GM12878 (cell line): Measurements from ENCODE around the gene OGA. TPM values are rescaled to one million over a fixed set of nuclear protein-coding genes. Genes with fewer than 3 reads are reported as not detected.
A peak's percentile ranks its signal among the peaks of the same experiment; 100 is the strongest.

Source experiments
- ATAC-seq: fragments of 200-7000 bp; cut with Tn5 transposase; 3 replicates; pipeline ENCODE4 v1.9.1; 2020; ENCODE audit warnings: mild to moderate bottlenecking, moderate library complexity
- BruUV-seq: library from RNA; stranded (reverse); fragments of 400-500 nt; replicated peaks from 2 replicates; lab custom pipeline; 2021; lab: Mats Ljungman, UMichigan
- CTCF ChIA-PET: fragments of 300-600 bp; sonication (Branson Sonifier 250); formaldehyde crosslinking; extraction: SDS; loops from one replicate; lab custom pipeline; 2021; ENCODE audit warnings: inconsistent platforms; lab: Yijun Ruan, JAX
- POLR2A ChIA-PET: fragments of 350-600 bp; formaldehyde crosslinking; extraction: SDS; loops from one replicate; lab custom pipeline; 2021; ENCODE audit warnings: inconsistent platforms; lab: Charles Lee
- RAD21 ChIA-PET: fragments of 300-600 bp; sonication (Branson Sonifier 250); formaldehyde crosslinking; loops from one replicate; lab custom pipeline; 2023; ENCODE audit warnings: antibody characterized with exemption; ENCODE audit not compliant: unreplicated experiment; lab: Charles Lee
- SMC1A ChIA-PET: fragments of 300-600 bp; sonication (Branson Sonifier 250); formaldehyde crosslinking; loops from one replicate; lab custom pipeline; 2023; ENCODE audit not compliant: unreplicated experiment, uncharacterized antibody; lab: Charles Lee
- DNase-seq: peaks from one replicate; pipeline ENCODE4 v3.0.0-alpha.2; 2011; ENCODE audit warnings: low read depth, low spot score
- FAIRE-seq: peaks from 3 replicates; lab custom pipeline; 2011; peaks lifted over from hg19 to GRCh38; lab: Jason Lieb, UNC
- H2AFZ ChIP-seq: 2 replicates; pipeline ENCODE4 v1.6.0; 2011; ENCODE audit warnings: low read depth, low read length, control low read depth; ENCODE audit not compliant: control insufficient read depth
- H3K27ac ChIP-seq: 2 replicates; pipeline ENCODE4 v1.5.1; 2011; ENCODE audit warnings: control low read depth; ENCODE audit not compliant: control insufficient read depth, insufficient read depth
- H3K27me3 ChIP-seq, 2 experiments: replicated peaks in 1 of 2; 2 replicates each; pipeline versions ENCODE4 v1.6.0 to v1.6.1; 2011; ENCODE audit warnings: low read length in 1 of 2; ENCODE audit not compliant: control insufficient read depth in 2 of 2, insufficient read depth in 2 of 2
- H3K36me3 ChIP-seq, 2 experiments: 2 replicates each; pipeline ENCODE4 v1.5.1; 2011; ENCODE audit warnings: low read length in 1 of 2; ENCODE audit not compliant: control insufficient read depth in 2 of 2, insufficient read depth in 2 of 2
- H3K4me1 ChIP-seq: 2 replicates; pipeline ENCODE4 v1.6.1; 2011; ENCODE audit warnings: mild to moderate bottlenecking, low read length, moderate library complexity, mixed read lengths; ENCODE audit not compliant: control insufficient read depth, insufficient read depth
- H3K4me2 ChIP-seq: 2 replicates; pipeline ENCODE4 v1.6.0; 2011; ENCODE audit warnings: control low read depth; ENCODE audit not compliant: control insufficient read depth, insufficient read depth
- H3K4me3 ChIP-seq: fragments of 200-600 bp; sonication (generic); 2 replicates; pipeline ENCODE4 v1.5.1; 2016
- H3K79me2 ChIP-seq: 2 replicates; pipeline ENCODE4 v1.6.0; 2011; ENCODE audit warnings: low read length; ENCODE audit not compliant: control insufficient read depth, insufficient read depth
- H3K9ac ChIP-seq: 2 replicates; pipeline ENCODE4 v1.8.0; 2011; ENCODE audit warnings: low read length, control low read depth, mixed read lengths; ENCODE audit not compliant: control insufficient read depth, insufficient read depth
- H3K9me3 ChIP-seq: replicated peaks from 3 replicates; pipeline ENCODE4 v1.5.1; 2011; ENCODE audit warnings: mild to moderate bottlenecking, low read length; ENCODE audit not compliant: control insufficient read depth, insufficient read depth
- H4K20me1 ChIP-seq: 2 replicates; pipeline ENCODE4 v1.6.0; 2011; ENCODE audit not compliant: control insufficient read depth, insufficient read depth
- BACH1 ChIP-seq: fragments of 450-650 bp; IDR thresholded peaks from 2 replicates; pipeline ENCODE4 v1.6.1; 2017; ENCODE audit warnings: mild to moderate bottlenecking, borderline replicate concordance
- DPF2 ChIP-seq: fragments of 450-650 bp; IDR thresholded peaks from 2 replicates; pipeline ENCODE4 v1.6.1; 2017; ENCODE audit warnings: mild to moderate bottlenecking
- IRF3 ChIP-seq: fragments of 450-650 bp; IDR thresholded peaks from 2 replicates; pipeline ENCODE4 v1.6.1; 2014; ENCODE audit warnings: mild to moderate bottlenecking
- JUNB ChIP-seq: IDR thresholded peaks from 2 replicates; pipeline ENCODE4 v1.6.1; 2016; ENCODE audit warnings: antibody characterized with exemption, mild to moderate bottlenecking
- MEF2A ChIP-seq: IDR thresholded peaks from 2 replicates; pipeline ENCODE4 v1.6.1; 2011; ENCODE audit warnings: low read depth, mild to moderate bottlenecking, low read length, moderate library complexity; ENCODE audit not compliant: insufficient read depth
- SREBF2 ChIP-seq: IDR thresholded peaks from 2 replicates; pipeline ENCODE4 v1.6.1; 2012; ENCODE audit warnings: mild to moderate bottlenecking, low read length
- USF1 ChIP-seq: IDR thresholded peaks from 2 replicates; pipeline ENCODE4 v1.6.1; 2011; ENCODE audit warnings: borderline replicate concordance, low read depth, mild to moderate bottlenecking, moderate library complexity, mixed read lengths, low read length; ENCODE audit not compliant: insufficient read depth; ENCODE audit errors: extremely low read length
- YY1 ChIP-seq: IDR thresholded peaks from 2 replicates; pipeline ENCODE4 v1.6.1; 2011; ENCODE audit warnings: low read depth, mild to moderate bottlenecking, low read length
- ZNF622 ChIP-seq: fragments of 450-650 bp; IDR thresholded peaks from 2 replicates; pipeline ENCODE4 v1.6.1; 2017; ENCODE audit warnings: mild to moderate bottlenecking, inconsistent platforms
- WGBS: methylation state at CpG from one replicate; pipeline ENCODE4 v1.1.6; 2016; ENCODE audit warnings: low lambda C conversion rate; ENCODE audit not compliant: insufficient replicate concordance, insufficient coverage; ENCODE audit errors: missing lambda C conversion rate; 5-methylcytosine and 5-hydroxymethylcytosine counted together
- in situ Hi-C: fragments of 300-500 bp; cut with MboI; formaldehyde crosslinking; loops from 9 replicates; pipeline ENCODE4 v1.14.3; 2018; ENCODE audit warnings: mixed read lengths
- intact Hi-C: fragments of 100-400 bp; cut with micrococcal nuclease; formaldehyde crosslinking; loops from one replicate; pipeline ENCODE4 v1.14.2; 2022; ENCODE audit not compliant: unreplicated experiment
- polyA plus RNA-seq, 11 experiments: library from polyadenylated mRNA; depleted of rRNA in 4 of 11; unstranded in 6 of 11; stranded (reverse) in 5 of 11; fragments of >200 nt; fragmentation: Nextera tagmentation in 4 of 11; fragmentation: Illumina TruSeq in 1 of 11; extraction: Ambion mirVana in 4 of 11; extraction: Trizol in 1 of 11; gene quantifications; 1 replicate in 1 of 11; 2 replicates in 10 of 11; pipeline versions ENCODE4 v1.2.1 to v1.2.3, GENCODE V29; 2011 to 2016; ENCODE audit warnings: inconsistent platforms in 2 of 11, missing spikeins in 2 of 11, low read depth in 1 of 11
- total RNA-seq, 4 experiments: library from RNA; depleted of rRNA in 3 of 4; stranded (reverse); fragments of >200 nt in 3 of 4; fragmentation: Illumina TruSeq in 1 of 4; extraction: Trizol in 1 of 4; gene quantifications; 2 replicates each; pipeline versions ENCODE4 v1.2.1 to v1.2.3, GENCODE V29; 2013 to 2021
- TF ChIP-seq, protein P1 (sequence below): IDR thresholded peaks from 2 replicates; pipeline ENCODE4 v1.6.1; 2012; ENCODE audit warnings: low read depth, low read length, improper control_type of control experiment
- TF ChIP-seq, protein P2 (sequence below): fragments of 150-350 bp; IDR thresholded peaks from 2 replicates; pipeline ENCODE4 v1.6.1; 2014; ENCODE audit warnings: mild to moderate bottlenecking, low read depth, low read length
- TF ChIP-seq, protein P3 (sequence below): fragments of 450-650 bp; IDR thresholded peaks from 2 replicates; pipeline ENCODE4 v1.6.1; 2016; ENCODE audit warnings: mild to moderate bottlenecking, moderate library complexity, borderline replicate concordance

The OGA gene
- total and polyA plus RNA-seq, 10 of the 15 experiments (the other 5 are each of a cell fraction or from before 2014, with no cell fraction given), result 23.0 to 145 (median 85.2) TPM

GRCh38 chr10:101782811-101783735 lies 35.2 kb downstream of the OGA start, which contains the start of gene NPM3:
Gene NPM3, minus strand, starts transcription at chr10:101783446. Its CDS starts 56 bp downstream, at chr10:101783390.
- H2AFZ ChIP-seq, result peak within 1 kb of the TSS; percentile 74
- ChIA-PET POLR2A (interaction anchor here (0.6 to 3.1 kb wide), 6 partner anchors 14 to 180 kb away, joined by 3 to 17 read pairs (median 3); partner anchors contain the start of gene OGA), RAD21 (interaction anchor here (0.7 to 7.9 kb wide), 8 partner anchors 13 to 225 kb away, joined by 3 to 172 read pairs (median 4); no protein-coding TSS in a partner anchor), CTCF (interaction anchor here (0.8 to 9.8 kb wide), 24 partner anchors 9 to 331 kb away, joined by 3 to 334 read pairs (median 4); partner anchors contain the start of genes DPCD, FBXW4 and POLL), SMC1A (interaction anchor here (0.7 to 7.9 kb wide), 14 partner anchors 12 to 316 kb away, joined by 3 to 139 read pairs (median 3); partner anchors contain the start of gene OGA)
- H3K36me3 ChIP-seq, result peaks cover 4 to 12% of the 10 kb centered on the region in 2 experiments; a peak in 3 of 4 replicates
- H4K20me1 ChIP-seq, result no peaks in the 10 kb centered on the region
- peak; percentile 76 for ATAC-seq
- H3K9ac ChIP-seq, result peak within 1 kb of the TSS; percentile 74
- intact Hi-C loops, result loop anchor here (5.0 to 10.0 kb wide), 2 partner anchors 91 to 428 kb away; partner anchors contain the start of gene BTRC
- H3K27me3 ChIP-seq, result no peaks in the 10 kb centered on the region
- FAIRE-seq, result no peak
- 6% methylated on average over 57 of the region's 57 CpGs for WGBS
- H3K4me2 ChIP-seq, result peak within 1 kb of the TSS; percentile 97
- no TSS peak for BruUV-seq
- peak within 1 kb of the TSS; percentile 85 for H3K4me3 ChIP-seq
- H3K27ac ChIP-seq, result peak within 1 kb of the TSS; percentile 71
- H3K4me1 ChIP-seq, result peaks cover 41% of the 10 kb centered on the region
- H3K79me2 ChIP-seq, result peaks cover 11% of the 10 kb centered on the region
- in situ Hi-C loops, result loop anchor here (5.0 kb wide), 2 partner anchors 176 to 571 kb away; no protein-coding TSS in a partner anchor
- no peaks in the 10 kb centered on the region for H3K9me3 ChIP-seq
- DNase-seq, result no peak
- TF ChIP-seq IRF3, result no peak
- TF ChIP-seq, protein P1, sequence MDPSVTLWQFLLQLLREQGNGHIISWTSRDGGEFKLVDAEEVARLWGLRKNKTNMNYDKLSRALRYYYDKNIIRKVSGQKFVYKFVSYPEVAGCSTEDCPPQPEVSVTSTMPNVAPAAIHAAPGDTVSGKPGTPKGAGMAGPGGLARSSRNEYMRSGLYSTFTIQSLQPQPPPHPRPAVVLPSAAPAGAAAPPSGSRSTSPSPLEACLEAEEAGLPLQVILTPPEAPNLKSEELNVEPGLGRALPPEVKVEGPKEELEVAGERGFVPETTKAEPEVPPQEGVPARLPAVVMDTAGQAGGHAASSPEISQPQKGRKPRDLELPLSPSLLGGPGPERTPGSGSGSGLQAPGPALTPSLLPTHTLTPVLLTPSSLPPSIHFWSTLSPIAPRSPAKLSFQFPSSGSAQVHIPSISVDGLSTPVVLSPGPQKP, result peak; percentile 81; the same call in 1 of the 2 replicates
- TF ChIP-seq YY1, result peak; percentile 98
- TF ChIP-seq BACH1, result 0 out of 2 replicates have a peak, but pooled peaks have one; percentile 41
- no peak for TF ChIP-seq JUNB
- no peak for TF ChIP-seq MEF2A
- no peak for TF ChIP-seq ZNF622
- TF ChIP-seq, protein P2, sequence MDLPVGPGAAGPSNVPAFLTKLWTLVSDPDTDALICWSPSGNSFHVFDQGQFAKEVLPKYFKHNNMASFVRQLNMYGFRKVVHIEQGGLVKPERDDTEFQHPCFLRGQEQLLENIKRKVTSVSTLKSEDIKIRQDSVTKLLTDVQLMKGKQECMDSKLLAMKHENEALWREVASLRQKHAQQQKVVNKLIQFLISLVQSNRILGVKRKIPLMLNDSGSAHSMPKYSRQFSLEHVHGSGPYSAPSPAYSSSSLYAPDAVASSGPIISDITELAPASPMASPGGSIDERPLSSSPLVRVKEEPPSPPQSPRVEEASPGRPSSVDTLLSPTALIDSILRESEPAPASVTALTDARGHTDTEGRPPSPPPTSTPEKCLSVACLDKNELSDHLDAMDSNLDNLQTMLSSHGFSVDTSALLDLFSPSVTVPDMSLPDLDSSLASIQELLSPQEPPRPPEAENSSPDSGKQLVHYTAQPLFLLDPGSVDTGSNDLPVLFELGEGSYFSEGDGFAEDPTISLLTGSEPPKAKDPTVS, result no peak
- no peak for TF ChIP-seq DPF2
- TF ChIP-seq, protein P3, sequence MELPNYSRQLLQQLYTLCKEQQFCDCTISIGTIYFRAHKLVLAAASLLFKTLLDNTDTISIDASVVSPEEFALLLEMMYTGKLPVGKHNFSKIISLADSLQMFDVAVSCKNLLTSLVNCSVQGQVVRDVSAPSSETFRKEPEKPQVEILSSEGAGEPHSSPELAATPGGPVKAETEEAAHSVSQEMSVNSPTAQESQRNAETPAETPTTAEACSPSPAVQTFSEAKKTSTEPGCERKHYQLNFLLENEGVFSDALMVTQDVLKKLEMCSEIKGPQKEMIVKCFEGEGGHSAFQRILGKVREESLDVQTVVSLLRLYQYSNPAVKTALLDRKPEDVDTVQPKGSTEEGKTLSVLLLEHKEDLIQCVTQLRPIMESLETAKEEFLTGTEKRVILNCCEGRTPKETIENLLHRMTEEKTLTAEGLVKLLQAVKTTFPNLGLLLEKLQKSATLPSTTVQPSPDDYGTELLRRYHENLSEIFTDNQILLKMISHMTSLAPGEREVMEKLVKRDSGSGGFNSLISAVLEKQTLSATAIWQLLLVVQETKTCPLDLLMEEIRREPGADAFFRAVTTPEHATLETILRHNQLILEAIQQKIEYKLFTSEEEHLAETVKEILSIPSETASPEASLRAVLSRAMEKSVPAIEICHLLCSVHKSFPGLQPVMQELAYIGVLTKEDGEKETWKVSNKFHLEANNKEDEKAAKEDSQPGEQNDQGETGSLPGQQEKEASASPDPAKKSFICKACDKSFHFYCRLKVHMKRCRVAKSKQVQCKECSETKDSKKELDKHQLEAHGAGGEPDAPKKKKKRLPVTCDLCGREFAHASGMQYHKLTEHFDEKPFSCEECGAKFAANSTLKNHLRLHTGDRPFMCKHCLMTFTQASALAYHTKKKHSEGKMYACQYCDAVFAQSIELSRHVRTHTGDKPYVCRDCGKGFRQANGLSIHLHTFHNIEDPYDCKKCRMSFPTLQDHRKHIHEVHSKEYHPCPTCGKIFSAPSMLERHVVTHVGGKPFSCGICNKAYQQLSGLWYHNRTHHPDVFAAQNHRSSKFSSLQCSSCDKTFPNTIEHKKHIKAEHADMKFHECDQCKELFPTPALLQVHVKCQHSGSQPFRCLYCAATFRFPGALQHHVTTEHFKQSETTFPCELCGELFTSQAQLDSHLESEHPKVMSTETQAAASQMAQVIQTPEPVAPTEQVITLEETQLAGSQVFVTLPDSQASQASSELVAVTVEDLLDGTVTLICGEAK, result peak; percentile 70; the same call in 1 of the 2 replicates
- peak; percentile 44 for TF ChIP-seq USF1
- no peak for TF ChIP-seq SREBF2
